HS-5 (cell line): Measurements from ENCODE around the gene STRBP.
"Not testable (repeated sequence)": the region's sequence is repeated elsewhere in the genome, so short reads cannot be mapped to it uniquely, and the experiment has no call there.

Source experiments
- DNase-seq: peaks from one replicate; pipeline ENCODE4 v3.0.0-alpha.2; 2012; ENCODE audit warnings: low read depth

STRBP gene

DNA sequence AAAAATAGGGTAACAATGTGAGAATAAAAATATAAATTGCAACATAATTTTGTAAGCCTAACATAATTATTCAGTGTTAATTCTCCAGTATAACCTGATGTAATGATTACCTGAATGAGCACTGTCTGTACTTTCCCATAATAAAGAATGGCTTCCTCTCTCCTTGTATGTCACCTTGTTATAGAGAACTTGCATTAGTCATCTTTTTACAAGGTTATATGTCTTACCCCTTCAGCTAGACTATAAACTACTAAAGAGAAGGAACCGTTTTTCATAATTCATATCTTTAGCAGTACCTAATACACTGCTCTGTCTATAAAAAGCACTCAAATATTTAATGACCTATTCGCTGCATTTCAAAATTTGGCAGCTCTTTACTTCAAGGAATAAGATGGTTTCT lies 19.8 kb downstream of the STRBP start:
- no peak for DNase-seq

DNA sequence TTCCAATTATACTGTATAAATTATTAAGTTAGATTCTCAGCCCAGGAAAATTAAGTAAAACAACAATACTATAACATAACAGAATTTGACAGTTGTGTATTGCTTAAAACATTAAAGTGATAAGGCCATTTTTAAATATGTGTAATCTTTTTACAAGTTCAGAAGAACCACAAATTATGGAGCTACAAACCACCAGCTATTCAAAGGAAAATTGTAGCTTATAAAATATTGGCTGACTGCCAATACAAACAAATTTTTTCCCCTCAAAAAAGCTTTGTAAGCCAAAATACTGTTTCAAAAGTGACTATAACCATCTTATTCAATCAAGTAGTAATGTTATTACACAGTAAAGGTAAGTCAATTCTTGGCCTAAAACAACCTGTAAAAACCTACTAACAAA lies 21.9 kb downstream of the STRBP start:
- DNase-seq: no peak

DNA sequence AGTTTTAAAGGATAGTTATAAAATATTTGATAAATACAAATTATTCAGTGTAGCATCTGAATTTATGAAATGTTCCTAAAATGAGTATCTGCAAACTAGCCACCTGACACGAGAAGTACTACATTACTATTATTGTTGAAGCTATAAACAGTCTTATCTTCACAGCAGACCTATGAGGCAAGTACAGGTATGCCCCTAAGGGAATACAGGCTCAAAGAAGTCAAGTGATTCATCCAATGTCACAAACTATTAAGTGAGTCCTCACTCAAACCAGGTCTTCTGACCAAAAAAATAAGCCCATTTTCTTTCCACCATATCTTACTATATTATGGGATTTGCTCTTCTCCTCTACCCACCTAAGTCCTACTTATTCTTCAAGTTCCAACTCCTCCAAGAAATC lies 28.7 kb downstream of the STRBP start:
- no peak for DNase-seq

DNA sequence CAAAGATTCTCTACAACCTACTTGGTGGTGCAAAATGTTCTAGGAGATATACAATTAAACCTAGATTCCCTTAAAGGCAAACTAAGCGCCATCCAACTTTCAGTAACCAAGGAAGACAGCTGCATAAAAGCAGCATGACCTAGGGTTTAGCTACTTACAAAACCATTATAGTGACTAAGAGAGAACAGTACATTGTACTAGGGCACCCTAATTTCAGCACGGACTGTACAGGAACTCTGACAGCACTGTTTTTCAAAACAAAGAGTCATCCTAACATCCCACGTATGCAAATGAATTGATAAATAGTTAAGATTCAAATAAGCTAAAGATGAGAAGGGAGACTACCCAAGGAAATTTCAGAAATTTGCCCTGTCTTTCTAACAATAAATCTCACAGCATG lies 30.0 kb downstream of the STRBP start:
- no peak for DNase-seq

DNA sequence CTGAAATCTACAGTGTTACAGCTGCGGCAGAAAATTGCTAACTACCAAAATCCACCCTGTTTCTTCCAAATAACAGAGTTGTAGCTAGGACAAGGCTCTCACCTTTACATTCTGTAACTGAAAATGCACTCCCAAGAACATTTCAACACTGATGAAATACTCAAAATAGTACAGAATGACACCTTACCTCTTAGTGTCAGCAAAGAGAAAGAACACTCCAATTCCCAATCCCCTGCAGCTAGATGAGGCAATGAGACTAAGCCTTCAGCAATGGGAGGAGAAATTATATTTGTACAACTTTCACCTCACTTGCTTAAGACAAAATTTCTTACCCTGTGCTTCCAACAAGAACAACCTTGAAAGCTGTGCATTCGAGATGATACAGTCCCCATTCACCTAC lies 31.2 kb downstream of the STRBP start:
- DNase-seq: no peak

DNA sequence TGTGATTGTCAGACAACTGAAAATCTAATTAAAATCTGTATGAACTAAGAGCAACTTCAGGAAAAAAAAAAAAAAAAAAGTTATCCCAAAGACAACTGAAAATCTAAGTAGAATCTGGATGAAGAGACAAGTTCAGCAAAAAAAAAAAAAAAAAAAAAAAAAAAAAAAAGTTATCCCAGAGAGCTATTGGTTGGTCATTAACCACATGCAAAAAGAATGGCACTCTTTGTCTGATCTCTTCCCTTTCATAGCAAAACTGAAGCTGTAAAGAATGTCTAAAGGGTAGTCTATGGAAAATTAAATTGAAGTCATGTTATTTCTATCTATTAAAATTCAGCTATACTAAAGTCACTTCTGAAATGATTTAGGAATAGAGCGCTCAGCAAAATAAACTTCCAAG lies 32.9 kb downstream of the STRBP start:
- no peak for DNase-seq

DNA sequence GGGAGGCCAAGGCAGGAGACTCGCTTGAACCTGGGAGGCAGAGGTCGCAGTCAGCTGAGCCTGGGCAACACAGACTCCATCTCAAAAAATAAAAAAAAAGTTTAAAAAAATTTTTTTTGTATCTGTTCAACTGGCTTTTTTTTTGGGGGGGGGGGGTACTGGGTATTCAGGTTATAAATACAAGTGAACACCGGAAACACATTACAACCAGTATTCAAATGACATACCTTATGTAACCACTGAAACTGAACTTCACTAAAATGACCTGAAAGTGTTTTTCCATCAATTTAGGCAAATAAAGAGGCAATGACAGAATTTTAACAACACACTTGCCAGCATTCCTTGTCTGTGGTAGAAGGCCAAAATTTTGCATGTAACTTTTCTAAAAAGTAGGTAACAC lies 33.5 kb downstream of the STRBP start:
- DNase-seq: no peak

DNA sequence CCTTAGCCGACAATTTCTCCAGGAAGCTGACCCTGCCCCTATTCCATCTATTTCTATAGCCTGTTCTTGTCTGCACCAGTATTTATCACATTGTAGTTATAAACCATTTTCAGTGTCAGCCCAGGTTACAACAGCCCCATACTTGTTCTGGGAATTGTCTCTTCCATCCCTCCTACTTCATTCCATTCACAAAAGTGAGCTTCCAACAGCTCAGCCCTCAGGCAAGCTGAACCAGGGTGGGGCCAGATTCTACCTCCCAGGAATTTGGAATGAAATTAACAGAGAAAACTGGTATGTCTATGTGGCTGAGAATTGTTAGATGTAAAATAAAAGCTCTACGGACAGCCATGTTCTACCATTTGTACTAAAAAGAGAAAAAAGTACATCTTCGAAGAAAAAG lies 36.1 kb downstream of the STRBP start:
- DNase-seq: no peak

DNA sequence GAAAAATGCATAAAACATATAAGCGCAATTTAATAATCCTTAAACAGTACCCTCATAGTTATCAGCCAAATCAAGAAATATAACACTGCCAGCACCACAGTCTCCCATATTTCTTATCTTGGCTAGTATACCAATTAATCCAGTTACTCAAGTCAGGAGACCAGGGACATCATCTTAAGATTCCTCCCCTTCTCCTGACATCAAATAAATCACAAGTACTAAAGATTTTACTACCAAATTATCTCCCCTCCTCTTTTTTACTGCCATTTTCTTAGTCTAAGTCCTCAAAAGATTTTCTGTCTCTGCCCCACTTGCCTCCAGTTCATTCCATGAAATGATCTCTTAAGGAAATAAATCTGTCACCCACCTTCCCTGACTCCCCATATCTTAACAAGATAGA lies 37.0 kb downstream of the STRBP start:
- no peak for DNase-seq

DNA sequence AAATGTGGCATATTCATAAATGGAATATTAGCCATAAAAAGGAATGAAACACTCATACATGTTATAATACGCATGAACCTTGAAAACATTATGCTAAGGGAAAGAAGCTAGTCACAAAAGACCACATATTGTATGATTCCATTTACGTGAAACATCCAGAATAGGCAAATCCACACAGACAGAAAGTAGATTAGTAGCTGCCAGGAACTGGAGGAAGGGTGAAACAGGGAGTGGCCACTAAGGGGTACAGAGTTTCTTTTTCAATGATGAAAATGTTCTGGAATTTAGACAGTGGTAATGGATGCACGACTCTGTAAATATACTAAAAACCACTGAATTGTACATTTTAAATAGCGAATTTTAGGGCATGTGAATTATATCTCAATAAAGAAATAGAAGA lies 39.4 kb downstream of the STRBP start:
- no peak for DNase-seq

DNA sequence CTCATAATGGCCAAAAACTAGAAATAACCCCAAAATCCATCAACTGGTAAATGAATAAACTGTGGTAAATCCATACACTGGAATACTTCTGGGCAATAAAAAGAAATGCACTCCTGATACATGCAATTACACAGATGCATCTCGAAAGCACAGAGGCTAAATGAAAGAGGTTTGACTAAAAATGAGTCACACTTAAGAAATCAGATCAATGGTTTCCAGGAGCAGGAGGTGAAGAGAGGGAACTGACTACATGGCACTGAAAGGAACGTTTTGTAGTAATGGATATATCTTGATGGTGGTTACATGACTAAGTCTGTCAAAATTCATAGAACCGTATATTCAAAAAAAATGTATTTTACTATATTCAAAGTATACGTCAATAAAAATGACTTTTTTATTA lies 42.4 kb downstream of the STRBP start:
- peak; percentile 63 for DNase-seq

DNA sequence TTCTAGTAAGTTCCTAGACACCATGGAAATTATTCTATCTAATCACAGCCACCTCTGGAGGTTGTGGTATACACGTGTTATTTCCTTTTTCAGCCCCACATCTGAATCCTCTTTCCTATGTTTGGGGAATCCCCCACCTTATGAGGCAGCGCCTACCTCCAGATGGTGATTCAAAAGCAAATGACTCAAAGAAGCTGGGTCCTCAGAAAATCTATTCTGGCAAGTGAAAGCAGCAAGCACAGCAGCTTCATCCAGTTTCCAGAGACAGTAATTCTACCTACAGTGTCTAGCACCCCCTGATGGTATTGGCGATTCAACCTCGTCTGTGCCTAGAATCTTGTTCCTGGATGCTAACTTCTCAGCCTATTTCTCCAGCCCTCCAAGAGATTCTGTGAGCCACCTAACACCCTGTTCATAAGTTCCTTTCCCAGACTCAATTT lies 43.0 kb downstream of the STRBP start:
- peak; percentile 54 for DNase-seq

DNA sequence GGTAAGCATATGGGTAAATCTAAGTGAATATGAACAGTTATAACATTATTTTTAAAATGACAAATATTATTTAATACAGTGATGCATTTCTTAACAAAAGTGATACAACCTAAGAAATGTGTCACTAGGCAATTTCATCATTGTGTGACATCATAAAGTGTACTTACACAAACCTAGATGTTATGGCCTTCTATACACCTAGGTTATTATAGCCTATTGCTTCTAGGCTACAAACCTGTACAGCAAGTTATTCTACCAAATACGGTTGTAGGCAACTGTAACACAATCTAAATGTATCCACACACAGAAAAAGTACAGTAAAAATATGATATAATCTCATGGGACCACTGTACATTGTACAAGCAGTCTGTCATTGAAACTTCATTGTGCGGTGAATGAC lies 48.3 kb downstream of the STRBP start:
- DNase-seq: no peak

DNA sequence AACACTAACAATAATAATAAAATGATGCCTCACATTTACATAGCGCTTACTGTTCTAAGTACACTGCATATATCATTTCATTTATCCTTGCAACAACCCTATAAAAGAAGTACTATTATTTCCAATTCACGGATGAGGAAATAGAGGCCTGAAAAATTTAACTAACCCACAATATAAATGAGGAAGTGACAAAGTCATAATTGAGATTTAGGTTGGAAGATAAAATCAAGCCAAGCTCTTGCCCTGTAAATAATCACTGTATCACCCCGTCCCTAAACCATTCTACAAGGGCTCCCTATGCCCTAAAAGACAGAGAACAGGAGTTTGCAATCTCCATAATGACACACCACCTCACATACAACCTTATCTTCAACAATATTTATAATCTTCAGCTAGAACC lies 49.6 kb downstream of the STRBP start:
- DNase-seq: no peak

DNA sequence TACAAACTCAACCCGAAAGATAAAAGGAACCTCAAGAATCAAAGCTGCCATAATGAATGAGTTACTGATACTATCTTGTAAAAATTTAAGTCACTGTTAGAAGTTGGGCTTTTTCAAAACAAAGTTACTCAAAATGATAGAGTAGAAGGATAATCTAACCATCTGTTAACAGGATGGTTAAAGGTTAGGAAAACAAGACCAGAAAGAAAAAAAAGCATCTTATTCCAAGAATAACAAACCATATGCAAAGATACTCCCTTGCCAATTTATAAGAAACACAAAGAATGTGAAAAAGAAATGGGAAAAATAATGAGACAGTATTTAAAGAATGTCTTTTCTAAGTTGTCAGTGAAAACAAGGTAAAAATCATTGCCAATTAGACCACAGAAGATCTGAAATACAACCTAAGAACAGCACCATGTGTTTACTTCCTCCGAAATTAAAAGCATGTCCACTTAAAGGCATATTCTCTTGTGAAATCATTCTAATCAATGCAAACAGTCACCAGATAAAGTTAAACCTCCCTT lies 51.2 kb downstream of the STRBP start:
- DNase-seq: no peak

DNA sequence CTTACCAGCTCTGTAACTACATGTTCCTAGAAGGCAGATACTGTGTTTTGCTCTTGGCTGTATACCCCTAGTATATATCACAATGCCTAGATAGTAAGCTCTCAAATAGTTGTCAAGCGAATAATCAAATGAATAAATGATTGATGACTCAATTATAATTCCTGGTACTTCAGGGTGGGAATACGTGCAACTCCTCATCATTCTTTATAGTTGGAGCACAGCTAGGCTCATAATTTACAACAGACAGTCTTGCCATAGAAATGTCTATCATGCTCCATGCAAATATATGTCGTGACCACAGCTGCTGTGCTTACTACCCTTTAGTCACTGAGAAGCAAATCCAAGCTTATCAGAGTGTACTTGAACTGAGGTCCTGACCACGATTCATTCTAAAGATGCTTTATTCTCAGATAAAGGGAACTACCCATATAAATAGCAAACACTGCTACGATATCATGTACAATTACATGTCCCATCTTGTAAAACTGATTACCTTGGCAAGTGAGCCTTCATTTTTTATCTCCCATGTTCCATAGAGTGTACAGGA lies 52.1 kb downstream of the STRBP start:
- DNase-seq: no peak

DNA sequence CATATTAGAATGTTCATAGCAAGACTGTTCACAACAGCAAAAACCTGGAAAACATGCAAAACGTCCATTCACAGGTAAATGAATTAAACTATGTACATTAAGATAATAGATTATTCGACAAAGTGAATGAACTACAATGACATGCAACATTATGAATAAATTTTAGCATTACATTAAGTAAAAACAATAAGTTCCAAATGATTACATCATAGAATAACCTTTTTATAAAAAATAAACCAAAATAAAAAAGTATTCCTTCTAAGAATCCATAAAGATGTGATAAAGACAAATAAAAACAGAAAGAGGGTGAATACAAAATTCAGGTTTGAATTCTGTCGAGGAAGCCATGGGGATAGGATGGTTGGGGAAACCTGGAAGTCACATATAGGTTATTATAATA lies 57.3 kb downstream of the STRBP start:
- no peak for DNase-seq

DNA sequence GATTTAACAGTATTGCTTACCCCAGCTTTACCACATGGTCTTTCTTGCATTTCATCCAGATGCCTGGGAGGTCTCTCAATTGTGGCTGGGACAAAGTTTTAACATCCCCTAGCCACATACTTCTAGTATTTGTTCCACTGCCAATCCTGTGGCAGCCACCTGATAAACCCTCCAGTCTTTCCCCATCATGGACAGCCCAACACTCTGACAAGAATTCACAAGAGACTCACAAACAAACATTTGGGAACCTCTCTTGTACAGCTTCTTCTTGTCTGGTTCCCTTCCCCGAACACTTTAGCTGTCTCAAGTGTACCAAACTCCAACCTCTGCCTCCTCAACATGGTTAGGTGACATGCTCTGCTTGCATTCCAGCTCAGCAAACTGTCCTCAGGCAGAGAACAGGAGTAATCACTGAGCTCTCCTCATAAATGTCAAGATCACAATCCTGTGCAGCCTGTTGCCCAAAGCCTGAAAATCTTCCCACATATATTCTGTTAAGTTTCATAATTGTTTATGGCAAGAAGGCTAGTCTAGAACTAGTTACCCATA lies 59.7 kb downstream of the STRBP start:
- no peak for DNase-seq

DNA sequence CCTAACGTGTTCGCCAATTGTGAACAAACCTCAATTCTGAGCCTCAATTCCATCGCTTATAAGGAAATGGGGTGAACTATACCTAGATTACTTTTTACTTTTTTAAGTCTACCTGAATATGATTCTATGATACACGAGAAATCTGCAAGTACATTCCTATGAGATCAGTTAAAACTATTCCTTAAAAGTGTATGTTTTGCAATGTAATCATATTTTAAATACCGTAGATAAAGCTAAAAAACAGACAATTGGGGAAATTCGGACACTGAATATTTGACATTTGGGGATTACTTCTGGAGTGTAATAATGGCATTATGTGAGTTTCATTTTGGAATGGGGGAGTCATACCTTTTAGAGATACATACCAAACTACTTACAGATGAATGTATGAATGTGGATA lies 62.3 kb downstream of the STRBP start:
- no peak for DNase-seq

DNA sequence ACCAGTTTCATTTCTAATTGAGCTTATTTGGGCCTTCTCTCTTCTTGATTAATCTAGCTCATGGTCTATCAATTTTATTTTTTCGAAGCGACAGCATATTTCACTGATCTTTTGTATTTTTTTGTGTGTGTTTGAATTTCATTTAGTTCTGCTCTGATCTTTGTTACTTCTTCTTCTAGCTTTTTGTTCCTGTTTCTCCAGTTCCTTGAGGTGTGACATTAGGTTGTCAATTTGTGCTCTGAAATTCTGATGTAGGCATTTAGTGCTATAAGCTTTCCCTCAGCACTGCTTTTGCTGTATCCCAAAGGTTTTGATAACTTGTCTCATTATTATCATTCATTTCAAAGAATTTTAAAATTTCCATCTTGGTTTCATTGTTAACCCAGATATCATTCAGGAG lies 67.3 kb downstream of the STRBP start:
- DNase-seq: no peak

DNA sequence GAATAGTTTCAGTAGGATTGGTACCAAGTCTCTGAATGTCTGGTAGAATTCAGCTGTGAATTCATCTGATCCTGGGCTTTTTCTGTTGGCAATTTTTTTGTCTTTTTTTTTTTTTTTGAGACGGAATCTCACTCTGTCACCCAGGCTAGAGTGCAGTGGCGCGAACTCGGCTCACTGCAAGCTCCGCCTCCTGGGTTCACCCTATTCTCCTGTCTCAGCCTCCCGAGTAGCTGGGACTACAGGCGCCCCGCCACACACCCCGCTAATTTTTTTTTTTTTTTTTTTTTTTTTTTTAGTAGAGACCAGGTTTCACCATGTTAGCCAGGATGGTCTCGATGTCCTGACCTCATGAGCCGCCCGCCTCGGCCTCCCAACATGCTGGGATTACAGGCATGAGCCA lies 67.9 kb downstream of the STRBP start:
- DNase-seq: not testable (repeated sequence)

DNA sequence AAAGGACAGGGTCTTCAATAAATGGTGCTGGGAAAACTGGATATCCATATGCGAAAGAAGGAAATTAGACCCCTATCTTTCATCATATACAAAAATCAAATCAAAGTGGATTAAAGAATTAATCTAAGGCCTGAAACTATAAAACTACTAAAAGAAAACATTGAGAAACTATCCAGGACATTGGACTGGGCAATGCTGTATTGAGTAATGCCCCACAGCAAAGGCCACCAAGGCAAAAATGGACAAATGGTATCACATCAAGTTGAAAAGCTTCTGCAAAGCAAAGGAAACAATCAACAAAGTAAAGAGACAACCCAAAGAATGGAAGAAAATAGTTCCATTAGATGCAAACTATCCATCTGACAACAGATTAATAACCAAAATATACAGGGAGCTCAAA lies 72.3 kb downstream of the STRBP start:
- no peak for DNase-seq

DNA sequence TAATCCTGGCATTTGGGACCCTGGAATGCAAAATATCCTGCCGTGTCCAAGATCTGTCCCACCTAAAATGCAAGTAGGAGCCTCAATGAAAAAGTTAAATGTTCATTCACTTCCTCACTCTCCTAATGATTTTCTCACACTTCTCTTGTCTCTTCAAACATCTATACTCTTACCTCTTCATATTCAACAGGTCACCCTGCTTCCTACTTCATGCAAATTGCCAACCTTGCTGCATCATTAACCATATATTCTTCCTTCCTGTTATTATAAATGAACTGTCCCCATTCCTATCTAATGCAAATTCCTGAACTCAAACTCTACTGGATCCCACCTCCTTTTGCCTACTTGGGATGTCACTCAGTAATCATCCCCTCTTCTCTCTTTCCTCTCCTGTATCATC lies 74.4 kb downstream of the STRBP start:
- no peak for DNase-seq

DNA sequence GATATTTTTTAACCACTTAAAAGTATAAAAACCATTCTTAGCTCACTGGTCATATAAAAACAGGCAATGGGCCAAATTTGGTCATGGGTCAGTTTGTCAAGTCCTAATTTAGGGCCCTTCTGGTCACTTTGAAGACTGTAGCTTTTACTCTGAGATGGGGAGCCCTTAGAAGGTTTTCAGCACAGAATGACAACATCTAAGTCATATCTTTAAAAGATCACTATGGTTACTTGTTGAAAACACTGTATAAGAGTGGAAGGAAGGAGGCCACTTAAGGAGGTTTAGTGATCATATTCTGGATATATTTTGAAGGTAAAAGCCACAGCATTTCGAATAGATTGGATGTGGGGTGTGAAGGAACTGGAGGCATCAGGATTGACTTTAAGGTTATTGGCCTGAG lies 76.7 kb downstream of the STRBP start:
- no peak for DNase-seq

DNA sequence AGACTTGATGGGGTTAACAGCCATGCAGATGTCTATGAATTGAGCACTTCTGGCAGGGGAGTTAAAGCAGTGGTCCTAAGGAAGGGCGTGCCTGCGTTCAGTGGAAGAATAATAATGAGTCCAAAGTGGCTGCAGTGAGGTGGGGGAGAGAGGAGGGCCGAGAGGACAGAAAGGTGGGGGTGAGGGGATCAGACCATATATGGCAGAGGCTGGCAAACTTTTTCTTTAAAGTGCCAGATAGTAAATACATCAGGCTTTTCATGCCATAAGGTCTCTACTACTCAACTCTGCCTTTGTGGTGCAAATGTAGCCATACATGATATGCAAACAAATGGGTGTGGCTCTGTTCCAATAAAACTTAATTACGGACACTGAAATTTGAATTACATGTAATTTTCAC lies 77.1 kb downstream of the STRBP start:
- no peak for DNase-seq
